Measurements from ENCODE around the gene IFTAP. TPM values are rescaled to one million over a fixed set of nuclear protein-coding genes. Genes with fewer than 3 reads are reported as not detected.

IFTAP gene
- total and polyA plus RNA-seq, 2 donors (not counting 3 experiments of a cell fraction or from before 2014, with no cell fraction given): 15.8 to 19.6 TPM

- ChIA-PET CTCF (interaction anchor here (1.2 to 1.7 kb wide), 3 partner anchors 9 to 44 kb away, joined by 3 to 4 read pairs (median 4); partner anchors contain the start of gene IFTAP), POLR2A (no interaction called here)
- Histone ChIP-seq H3K9ac (replicated peaks; ENCODE audit: extremely low read depth, insufficient read depth, low read length) (no peak overlapping the region), H3K36me3 (ENCODE audit: control insufficient read depth in 2 of 2, extremely low read depth in 1 of 2, insufficient read depth in 2 of 2, low read length in 2 of 2) (no peaks in the 10 kb centered on the region), H2AFZ (ENCODE audit: low read depth, low read length) (no peak overlapping the region), H3K9me1 (replicated peaks; ENCODE audit: control insufficient read depth, extremely low read depth, insufficient read depth, low read length) (no peaks in the 10 kb centered on the region), H4K20me1 (replicated peaks; ENCODE audit: control insufficient read depth, extremely low read depth, insufficient read depth, low read length) (no peaks in the 10 kb centered on the region), H3K4me3 (replicated peaks in 1 of 3; ENCODE audit: insufficient read depth in 1 of 3, low read depth in 1 of 3, low read length in 3 of 3) (no peak overlapping the region), H3K4me1 (ENCODE audit: control insufficient read depth, extremely low read depth, insufficient read depth, low read length) (no peaks in the 10 kb centered on the region), H3K27me3 (ENCODE audit: control insufficient read depth in 2 of 2, insufficient read depth in 2 of 2, low read length in 2 of 2) (no peaks in the 10 kb centered on the region), H3K9me3 (replicated peaks; ENCODE audit: control insufficient read depth, insufficient read depth, low read length) (no peaks in the 10 kb centered on the region), H3K27ac (ENCODE audit: insufficient read depth, low read depth, low read length) (no peak overlapping the region), H3K4me2 (ENCODE audit: insufficient read depth, low read length) (no peak overlapping the region), H3K79me2 (ENCODE audit: control insufficient read depth, insufficient read depth, low read length) (no peaks in the 10 kb centered on the region)
- no TSS peak for BruUV-seq (replicated peaks)
- intact Hi-C loops (cut with micrococcal nuclease): no loop called here
- dilution Hi-C loops (cut with MboI; ENCODE audit: extremely low pct_ligation_motif_present, low sequenced_read_pairs): no loop called here
- DNase-seq (ENCODE audit: low read depth, low spot score) (no peak), FAIRE-seq (no peak)
- TF ChIP-seq MAX (IDR thresholded peaks at IDR 0.05; ENCODE audit: insufficient read depth, insufficient read length) (no peak), FOS (IDR thresholded peaks at IDR 0.05; ENCODE audit: borderline replicate concordance, insufficient read depth, low read length) (no peak), GATA2 (IDR thresholded peaks at IDR 0.05; ENCODE audit: insufficient read depth, insufficient read length, low read depth, low read length) (no peak), MYC (IDR thresholded peaks at IDR 0.05; ENCODE audit: low read depth, low read length) (no peak), POLR2AphosphoS5 (IDR thresholded peaks at IDR 0.05; ENCODE audit: insufficient read depth, low read depth, low read length) (no peak), CTCF (IDR thresholded peaks at IDR 0.05; ENCODE audit: extremely low read depth in 1 of 2, insufficient read depth in 1 of 2, low read depth in 1 of 2, low read length in 2 of 2) (no peak), POLR2A (IDR thresholded peaks at IDR 0.05; ENCODE audit: low read depth, low read length) (no peak), EZH2 (IDR thresholded peaks at IDR 0.05; ENCODE audit: borderline replicate concordance, low read depth, low read length, severe bottlenecking) (no peak), JUN (IDR thresholded peaks at IDR 0.05; ENCODE audit: borderline replicate concordance, insufficient read depth, insufficient read length, low read depth) (no peak)
Measured at GRCh38 chr11:36608491-36609199, 14.3 kb downstream of the IFTAP start.

Measured in endothelial cell of umbilical vein (primary cell).